IPS-NIHi11 (cell line): ENCODE data around the gene FOXO6.

ENCODE experiments used
- DNase-seq: peaks from one replicate; pipeline ENCODE4 v3.0.0; 2012; ENCODE audit warnings: mixed read lengths, low spot score

FOXO6 gene

GRCh38 chr1:41367288-41367642 lies 6.0 kb downstream of the FOXO6 start:
- DNase-seq = no peak

GRCh38 chr1:41368366-41368765 lies 7.1 kb downstream of the FOXO6 start:
- no peak for DNase-seq

DNA sequence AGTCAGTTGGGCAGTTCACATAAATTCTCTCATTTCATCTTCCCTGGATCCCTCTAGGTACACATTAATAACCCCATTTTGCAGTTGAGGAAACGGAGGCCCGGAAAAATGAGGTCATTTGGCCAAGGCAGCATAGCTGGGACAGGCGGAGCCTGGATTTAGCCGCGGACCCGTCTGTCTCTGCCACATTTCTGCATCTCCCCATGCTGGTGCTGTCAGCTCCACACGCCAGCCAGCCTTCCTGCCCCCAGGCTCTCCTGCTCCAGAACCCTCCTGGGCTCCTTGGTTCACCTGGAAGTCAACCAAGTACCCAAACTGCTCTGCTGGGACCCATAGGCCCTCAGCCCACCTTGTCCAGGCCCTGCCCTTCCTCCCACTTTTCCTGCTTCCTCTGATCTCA lies 7.6 kb downstream of the FOXO6 start:
- DNase-seq = no peak

DNA sequence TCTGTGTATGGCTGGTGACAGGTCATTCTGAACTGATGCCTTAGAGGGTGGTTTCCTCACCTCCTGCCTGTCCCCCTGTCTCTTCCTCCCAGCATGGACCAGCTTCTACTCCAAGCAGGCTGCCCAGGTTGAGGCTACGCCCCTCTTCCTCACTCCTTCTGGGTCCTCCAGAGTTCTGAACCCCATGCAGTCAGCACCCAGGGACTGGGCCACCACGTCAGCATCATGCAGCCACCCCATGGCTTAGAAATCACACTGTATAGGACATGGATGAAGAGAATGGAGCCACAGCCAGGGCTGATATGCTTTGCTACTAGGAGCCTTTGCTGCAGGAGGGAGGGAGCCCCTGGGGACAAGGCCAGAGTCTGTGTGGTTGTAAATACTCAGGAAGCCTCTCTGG lies 8.3 kb downstream of the FOXO6 start:
- DNase-seq = no peak

DNA sequence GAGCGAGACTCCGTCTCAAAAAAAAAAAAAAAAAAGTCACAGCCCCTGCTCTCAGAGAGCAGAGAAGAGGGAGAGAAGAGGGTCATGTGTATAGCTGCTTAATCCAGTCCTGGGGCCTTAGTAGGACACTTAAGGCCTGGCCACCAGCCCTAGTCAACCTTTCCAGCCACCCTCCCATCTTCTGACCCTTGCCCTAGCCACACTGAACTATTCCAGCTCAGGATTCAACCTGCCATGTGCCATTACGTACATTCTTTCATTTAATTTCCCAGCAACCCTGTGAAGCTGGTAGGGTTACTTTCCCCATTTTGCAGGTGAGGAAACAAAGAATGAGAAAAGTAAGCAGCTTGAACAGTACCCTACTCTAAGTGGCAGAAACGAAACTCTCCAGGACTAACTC lies 9.0 kb downstream of the FOXO6 start:
- DNase-seq = no peak

DNA sequence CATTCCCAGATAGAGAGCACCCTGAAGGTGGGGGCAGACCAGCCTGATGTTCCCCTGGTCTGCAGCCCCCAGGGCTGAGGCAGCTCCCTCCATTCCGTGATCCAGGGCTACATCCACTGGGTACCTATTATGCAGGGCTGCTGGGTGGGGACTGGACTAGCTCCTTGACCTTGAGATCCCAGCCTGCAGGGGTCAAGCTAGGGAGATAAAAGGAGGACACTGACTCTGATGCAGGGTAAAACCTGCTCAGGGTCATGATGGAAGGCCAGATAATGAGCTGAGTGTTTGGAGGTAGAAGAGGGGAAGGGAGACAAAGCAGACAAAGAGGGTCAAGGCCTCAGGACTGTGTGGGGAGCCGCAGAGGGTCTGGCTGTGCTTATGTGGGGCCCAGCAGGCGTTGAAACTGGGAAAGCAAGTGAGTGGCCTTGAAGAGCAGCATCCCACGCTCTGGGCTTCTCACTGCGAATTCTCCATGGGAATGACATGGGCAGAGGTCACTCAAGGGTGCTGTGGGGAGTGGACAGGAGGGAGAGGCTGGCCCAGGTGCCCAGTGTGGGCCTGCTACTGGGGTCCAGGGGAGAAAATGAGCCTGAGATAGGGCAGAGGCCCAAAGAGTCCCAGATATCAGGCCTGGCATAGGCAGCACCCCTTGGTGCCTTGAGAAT lies 9.7 kb downstream of the FOXO6 start:
- no peak for DNase-seq

- DNase-seq = peak; percentile 87
Observed at GRCh38 chr1:41371630-41372599, 10.7 kb downstream of the FOXO6 start.

- DNase-seq = no peak
Observed at GRCh38 chr1:41372600-41372993, 11.4 kb downstream of the FOXO6 start.

DNA sequence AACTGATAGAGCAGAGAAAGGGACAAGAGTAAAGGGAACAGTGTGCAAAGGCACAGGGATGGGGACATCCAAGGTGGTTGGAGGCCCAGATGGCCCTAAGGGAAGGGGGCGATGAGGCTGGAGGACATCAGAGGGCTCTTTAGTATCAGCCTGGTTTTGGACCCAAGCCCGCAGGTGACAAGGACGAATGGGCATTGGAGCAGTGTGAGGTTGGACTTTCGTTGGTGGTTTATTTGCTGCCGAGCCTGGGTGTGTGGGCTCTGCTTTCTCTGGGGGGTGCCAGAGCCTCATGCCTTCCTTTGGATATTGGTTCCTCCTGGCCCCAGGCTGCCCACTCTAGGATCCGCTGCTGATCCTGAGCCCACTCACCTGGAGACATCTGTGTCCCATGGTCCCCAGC lies 12.1 kb downstream of the FOXO6 start:
- DNase-seq = no peak

GRCh38 chr1:41374711-41375110 lies 13.5 kb downstream of the FOXO6 start:
- no peak for DNase-seq

- no peak for DNase-seq
Observed at GRCh38 chr1:41377397-41377796, 16.2 kb downstream of the FOXO6 start.

GRCh38 chr1:41378222-41378621 lies 17.0 kb downstream of the FOXO6 start:
- no peak for DNase-seq

DNA sequence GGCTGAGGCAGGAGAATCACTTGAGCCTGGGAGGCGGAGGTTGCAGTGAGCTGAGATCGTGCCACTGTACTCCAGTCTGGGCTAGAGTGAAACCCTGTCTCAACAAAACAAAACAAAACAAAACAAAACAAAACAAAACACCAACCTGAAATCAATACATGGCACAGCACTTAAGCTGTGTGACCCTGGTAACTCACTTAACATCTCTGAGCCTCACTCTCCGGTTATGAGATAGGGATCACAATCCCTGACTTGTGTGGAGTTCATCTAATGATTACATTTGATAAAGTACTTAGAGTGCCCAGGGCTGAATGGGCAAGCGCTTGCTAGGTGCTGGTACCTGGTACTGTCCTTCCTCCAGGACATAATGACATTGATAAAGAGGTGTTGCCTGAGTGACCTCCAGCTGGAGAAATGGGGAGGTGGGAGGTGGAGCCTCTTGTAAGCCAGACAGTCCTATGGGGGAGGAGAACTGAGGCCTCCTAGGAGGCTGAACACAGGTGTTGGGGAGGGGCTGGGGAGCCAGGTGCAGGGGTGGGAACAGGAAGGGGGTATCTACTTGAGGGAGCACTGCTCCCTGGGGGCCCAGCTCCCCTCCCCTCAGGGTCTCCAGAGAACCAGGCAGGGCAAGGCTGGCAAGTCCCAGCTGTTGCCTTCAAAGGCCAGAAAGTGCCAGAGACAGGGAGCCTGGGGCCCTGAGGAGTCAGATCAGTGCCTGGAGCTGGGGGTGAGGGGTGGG lies 17.9 kb downstream of the FOXO6 start:
- no peak for DNase-seq

GRCh38 chr1:41379738-41380130 lies 18.5 kb downstream of the FOXO6 start:
- DNase-seq = no peak

DNA sequence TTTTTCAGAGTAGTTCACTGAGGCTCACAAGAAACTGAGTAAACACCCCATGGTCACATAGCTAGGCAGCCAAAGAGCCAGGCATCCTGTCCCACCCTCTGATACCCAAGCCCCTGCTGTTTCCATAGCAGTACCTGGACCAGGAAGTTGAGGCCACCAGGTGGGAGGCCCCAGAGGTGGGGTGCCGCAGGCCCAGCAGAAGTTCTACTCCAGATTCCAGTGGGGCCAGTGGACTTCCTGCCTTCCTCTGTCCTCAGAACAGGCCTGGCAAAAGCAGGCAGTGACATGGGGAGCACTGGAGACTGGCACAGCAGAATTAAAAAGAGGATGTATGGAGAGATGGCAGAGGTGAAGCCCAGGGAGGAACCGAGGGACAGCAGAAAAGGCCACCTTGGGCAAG lies 19.0 kb downstream of the FOXO6 start:
- no peak for DNase-seq

GRCh38 chr1:41380979-41381691 lies 19.9 kb downstream of the FOXO6 start:
- DNase-seq = peak; percentile 42

GRCh38 chr1:41381692-41382479 lies 20.7 kb downstream of the FOXO6 start:
- DNase-seq = peak; percentile 79

DNA sequence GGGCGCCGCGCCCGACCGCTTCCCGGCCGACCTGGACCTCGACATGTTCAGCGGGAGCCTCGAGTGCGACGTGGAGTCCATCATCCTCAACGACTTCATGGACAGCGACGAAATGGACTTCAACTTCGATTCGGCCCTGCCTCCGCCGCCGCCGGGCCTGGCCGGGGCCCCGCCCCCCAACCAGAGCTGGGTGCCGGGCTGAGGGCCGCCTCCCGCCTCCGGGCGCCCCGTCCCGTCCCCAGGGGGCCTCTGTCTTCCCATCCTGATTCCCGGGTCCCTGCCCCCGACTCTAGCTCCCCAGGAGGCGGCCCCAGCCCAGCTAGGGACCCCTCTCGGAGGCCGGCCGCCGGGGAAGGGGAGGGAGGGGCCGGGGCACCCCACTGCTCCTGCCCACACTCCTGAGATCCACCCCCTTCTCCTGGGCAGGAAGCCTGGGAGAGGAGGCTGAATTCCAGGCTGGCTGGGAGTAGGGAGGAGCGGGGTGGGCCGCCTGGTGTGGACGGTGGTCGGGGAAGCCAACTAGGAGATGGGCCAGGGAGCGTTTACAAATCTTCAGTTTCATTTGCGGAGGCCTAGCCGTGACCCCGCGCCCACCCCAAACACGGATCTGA lies 21.4 kb downstream of the FOXO6 start:
- peak; percentile 78 for DNase-seq

GRCh38 chr1:41383094-41383852 lies 22.0 kb downstream of the FOXO6 start:
- DNase-seq = peak; percentile 48

DNA sequence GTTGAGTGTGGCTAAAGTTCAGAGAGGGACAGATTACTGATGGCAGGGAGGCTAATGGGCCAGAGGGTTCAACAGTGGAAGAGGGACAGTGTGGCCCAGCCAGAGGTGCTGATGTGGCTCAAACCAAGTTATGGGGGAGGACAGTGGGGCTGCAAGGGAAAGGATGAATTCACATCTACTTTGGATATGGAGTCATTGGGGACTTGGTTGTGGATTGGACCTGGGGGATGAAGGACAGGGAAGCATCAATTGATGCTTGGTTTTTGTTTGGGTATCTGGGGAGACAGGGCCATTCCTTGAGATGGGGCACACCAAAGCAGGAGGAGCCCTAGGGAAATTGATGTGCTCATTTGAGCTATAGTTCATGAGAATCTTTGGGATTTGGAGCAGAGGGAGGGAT lies 23.3 kb downstream of the FOXO6 start:
- DNase-seq = no peak
